PC-3 (cell line): ENCODE results near the gene TSSC4. TPM values are rescaled to one million over a fixed set of nuclear protein-coding genes. Genes with fewer than 3 reads are reported as not detected.

ENCODE experiments used
- ATAC-seq: fragments of 200-7000 bp; cut with Tn5 transposase; 2 replicates; pipeline ENCODE4 v1.9.1; 2020; ENCODE audit warnings: mild to moderate bottlenecking, moderate library complexity
- BruUV-seq: library from RNA; stranded (reverse); fragments of 400-500 nt; replicated peaks from 2 replicates; lab custom pipeline; 2021; lab: Mats Ljungman, UMichigan
- CTCF ChIA-PET: fragments of 300-600 bp; sonication (Branson Sonifier 250); formaldehyde crosslinking; loops from one replicate; lab custom pipeline; 2022; ENCODE audit warnings: antibody characterized with exemption; lab: Charles Lee
- POLR2A ChIA-PET: fragments of 300-600 bp; sonication (Branson Sonifier 250); formaldehyde crosslinking; loops from one replicate; lab custom pipeline; 2022; ENCODE audit warnings: antibody characterized with exemption; ENCODE audit not compliant: unreplicated experiment; lab: Charles Lee
- DNase-seq: peaks from one replicate; pipeline ENCODE4 v3.0.0-alpha.2; 2015
- H2AFZ ChIP-seq: fragments of 300-600 bp; sonication (generic); 2 replicates; pipeline ENCODE4 v1.6.0; 2016; ENCODE audit warnings: antibody characterized with exemption, low read length
- H3F3A ChIP-seq: fragments of 300-600 bp; sonication (generic); one replicate; pipeline ENCODE4 v1.6.0; 2017; ENCODE audit warnings: antibody characterized with exemption, low read length, control low read depth, mild to moderate bottlenecking; ENCODE audit not compliant: unreplicated experiment
- H3K27ac ChIP-seq: fragments of 300-600 bp; sonication (generic); 2 replicates; pipeline ENCODE4 v1.5.1; 2016; ENCODE audit warnings: mild to moderate bottlenecking, low read length
- H3K27me3 ChIP-seq: fragments of 300-600 bp; sonication (generic); 2 replicates; pipeline ENCODE4 v1.6.1; 2016; ENCODE audit warnings: low read length, mixed read lengths
- H3K36me3 ChIP-seq: fragments of 300-600 bp; sonication (generic); 2 replicates; pipeline ENCODE4 v1.6.1; 2016; ENCODE audit warnings: low read depth, mixed run types, low read length, mixed read lengths
- H3K4me1 ChIP-seq: fragments of 300-600 bp; sonication (generic); 2 replicates; pipeline ENCODE4 v1.5.1; 2016; ENCODE audit warnings: low read length; ENCODE audit not compliant: insufficient read depth
- H3K4me2 ChIP-seq: fragments of 300-600 bp; sonication (generic); 2 replicates; pipeline ENCODE4 v1.6.0; 2016; ENCODE audit warnings: low read length
- H3K4me3 ChIP-seq: fragments of 300-600 bp; sonication (generic); 2 replicates; pipeline ENCODE4 v1.5.1; 2016; ENCODE audit warnings: mild to moderate bottlenecking, low read length, mixed read lengths
- H3K79me2 ChIP-seq: fragments of 300-600 bp; sonication (generic); 2 replicates; pipeline ENCODE4 v1.6.1; 2017; ENCODE audit warnings: low read length, mixed read lengths
- H3K9ac ChIP-seq: fragments of 300-600 bp; sonication (generic); 2 replicates; pipeline ENCODE4 v1.6.0; 2016; ENCODE audit warnings: mild to moderate bottlenecking, low read length
- H3K9me2 ChIP-seq: fragments of 300-600 bp; sonication (generic); replicated peaks from 2 replicates; pipeline ENCODE4 v1.6.1; 2016; ENCODE audit warnings: mixed run types, low read length, mixed read lengths
- H3K9me3 ChIP-seq: fragments of 300-600 bp; sonication (generic); 2 replicates; pipeline ENCODE4 v1.6.1; 2016; ENCODE audit warnings: low read length, mixed read lengths
- H4K20me1 ChIP-seq: fragments of 300-600 bp; sonication (generic); 2 replicates; pipeline ENCODE4 v1.6.1; 2016; ENCODE audit warnings: low read length, mixed read lengths
- EZH2 ChIP-seq: fragments of 300-600 bp; sonication (generic); IDR thresholded peaks from one replicate; pipeline ENCODE4 v1.6.1; 2017; ENCODE audit warnings: antibody characterized with exemption, mild to moderate bottlenecking, low read length; ENCODE audit not compliant: unreplicated experiment
- EZH2phosphoT487 ChIP-seq: fragments of 300-600 bp; sonication (generic); IDR thresholded peaks from 2 replicates; pipeline ENCODE4 v1.6.1; 2018; ENCODE audit warnings: mild to moderate bottlenecking, antibody characterized with exemption, low read length, borderline replicate concordance
- intact Hi-C: fragments of 100-400 bp; cut with micrococcal nuclease; formaldehyde crosslinking; loops from 2 replicates; pipeline ENCODE4 v1.9.0; 2023
- total RNA-seq: library from RNA; depleted of rRNA; stranded (reverse); fragments of >200 nt; gene quantifications from 2 replicates; pipeline ENCODE4 v1.2.3, GENCODE V29; 2014
- TF ChIP-seq, protein P1 (sequence below): fragments of 300-600 bp; sonication (generic); conservative IDR thresholded peaks from 2 replicates; pipeline ENCODE4 v1.5.1; 2017; ENCODE audit warnings: antibody characterized with exemption, low read depth, mild to moderate bottlenecking, low read length

TSSC4 gene
- total RNA-seq, 1 experiment from 2014 or later = 88.3 TPM

DNA sequence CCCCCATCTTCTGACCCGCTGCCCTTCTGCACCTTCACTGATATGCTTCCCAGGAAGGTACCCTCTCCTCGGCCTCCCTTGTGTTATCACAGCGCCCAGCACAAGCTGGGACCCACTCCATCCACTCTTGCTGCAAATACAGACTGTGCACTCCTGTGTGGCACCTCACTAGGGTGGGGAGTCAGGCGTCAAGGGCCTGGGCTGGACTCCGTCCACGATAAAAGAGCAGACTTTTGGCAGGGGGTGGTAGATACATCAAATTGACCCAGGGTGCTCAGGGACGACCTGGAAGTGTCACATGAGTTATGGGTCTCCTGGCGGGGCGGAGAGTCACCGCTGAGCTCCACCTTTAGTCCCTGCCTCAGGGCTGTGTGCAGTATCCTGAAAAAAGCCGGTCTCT is 42.9 kb downstream of the TSSC4 start:
- ATAC-seq = no peak
- BruUV-seq = no TSS peak
- no peaks in the 10 kb centered on the region for H3K9me2 ChIP-seq
- no peak overlapping the region for H3K4me3 ChIP-seq
- no peak for DNase-seq
- H3F3A ChIP-seq = no peaks in the 10 kb centered on the region
- no peaks in the 10 kb centered on the region for H3K4me1 ChIP-seq
- intact Hi-C loops = no loop called here
- H3K36me3 ChIP-seq = no peaks in the 10 kb centered on the region
- no peaks in the 10 kb centered on the region for H4K20me1 ChIP-seq
- TF ChIP-seq, protein P1, sequence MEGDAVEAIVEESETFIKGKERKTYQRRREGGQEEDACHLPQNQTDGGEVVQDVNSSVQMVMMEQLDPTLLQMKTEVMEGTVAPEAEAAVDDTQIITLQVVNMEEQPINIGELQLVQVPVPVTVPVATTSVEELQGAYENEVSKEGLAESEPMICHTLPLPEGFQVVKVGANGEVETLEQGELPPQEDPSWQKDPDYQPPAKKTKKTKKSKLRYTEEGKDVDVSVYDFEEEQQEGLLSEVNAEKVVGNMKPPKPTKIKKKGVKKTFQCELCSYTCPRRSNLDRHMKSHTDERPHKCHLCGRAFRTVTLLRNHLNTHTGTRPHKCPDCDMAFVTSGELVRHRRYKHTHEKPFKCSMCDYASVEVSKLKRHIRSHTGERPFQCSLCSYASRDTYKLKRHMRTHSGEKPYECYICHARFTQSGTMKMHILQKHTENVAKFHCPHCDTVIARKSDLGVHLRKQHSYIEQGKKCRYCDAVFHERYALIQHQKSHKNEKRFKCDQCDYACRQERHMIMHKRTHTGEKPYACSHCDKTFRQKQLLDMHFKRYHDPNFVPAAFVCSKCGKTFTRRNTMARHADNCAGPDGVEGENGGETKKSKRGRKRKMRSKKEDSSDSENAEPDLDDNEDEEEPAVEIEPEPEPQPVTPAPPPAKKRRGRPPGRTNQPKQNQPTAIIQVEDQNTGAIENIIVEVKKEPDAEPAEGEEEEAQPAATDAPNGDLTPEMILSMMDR = no peak
- TF ChIP-seq EZH2phosphoT487 = no peak
- no peak for TF ChIP-seq EZH2
- H3K4me2 ChIP-seq = no peak overlapping the region
- CTCF ChIA-PET = no interaction called here
- POLR2A ChIA-PET = no interaction called here
- H3K27ac ChIP-seq = no peak overlapping the region
- H3K27me3 ChIP-seq = peaks cover 7% of the 10 kb centered on the region; the same call in 1 of the 2 replicates
- H3K9me3 ChIP-seq = no peaks in the 10 kb centered on the region
- no peak overlapping the region for H3K9ac ChIP-seq
- no peak overlapping the region for H2AFZ ChIP-seq
- no peaks in the 10 kb centered on the region for H3K79me2 ChIP-seq

DNA sequence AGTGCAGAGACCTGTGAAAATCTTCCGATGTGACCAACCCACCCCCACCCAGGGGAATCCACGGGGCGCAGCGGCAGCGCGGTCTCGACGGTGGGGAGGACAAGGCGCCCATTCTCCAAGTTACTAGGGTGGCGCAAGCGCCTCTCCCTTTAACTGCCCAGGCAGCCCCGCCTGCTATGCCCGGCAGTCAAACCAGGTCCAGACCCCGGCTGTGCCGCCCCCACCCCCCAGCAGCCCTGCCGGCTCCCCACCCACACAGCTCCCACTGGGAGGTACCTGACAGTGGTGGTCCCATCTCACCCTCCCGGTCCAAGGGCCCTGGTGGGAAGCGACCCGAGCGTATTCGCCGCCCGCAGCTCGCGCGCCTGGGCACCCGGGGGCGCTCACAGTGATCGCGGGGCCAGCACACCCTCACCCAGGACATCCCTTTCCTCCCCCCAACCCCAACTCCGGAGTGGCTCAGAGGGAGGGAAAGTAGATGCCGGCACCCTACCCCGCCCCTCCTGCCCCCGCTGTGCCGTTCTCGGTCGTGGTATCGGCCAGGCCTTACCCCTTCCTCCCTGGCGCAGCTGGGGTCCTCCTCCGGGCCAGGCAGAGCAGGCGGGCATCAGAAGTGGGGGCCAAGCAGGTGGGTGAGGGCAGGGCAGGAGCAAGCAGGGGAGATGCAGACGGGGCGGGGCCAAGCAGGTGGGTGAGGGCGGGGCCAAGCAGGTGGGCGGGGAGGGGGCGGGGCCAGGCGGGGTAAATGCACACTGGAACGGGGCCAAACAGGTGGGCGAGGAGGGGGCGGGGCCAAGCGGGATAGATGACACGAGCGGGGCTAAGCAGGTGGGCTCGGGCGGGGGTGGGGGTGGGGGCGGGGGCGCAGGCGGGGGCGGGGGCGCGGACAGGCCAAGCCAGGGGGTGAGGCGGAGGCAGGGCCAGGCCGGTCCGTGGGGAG is 43.6 kb downstream of the TSSC4 start, which contains the start of gene TRPM5:
Gene TRPM5, minus strand, starts transcription at position 634 of the 940 bp plus-strand sequence. CDS start 21,478 bp downstream, outside the sequence.
- H3F3A ChIP-seq = no peaks in the 10 kb centered on the region
- no TSS peak for BruUV-seq
- no peaks in the 10 kb centered on the region for H3K9me2 ChIP-seq
- H2AFZ ChIP-seq = no peak within 1 kb of the TSS
- TF ChIP-seq EZH2 (no peak), EZH2phosphoT487 (no peak)
- TF ChIP-seq, protein P1 = no peak
- H3K27ac ChIP-seq = no peak within 1 kb of the TSS
- H3K4me3 ChIP-seq = peak within 1 kb of the TSS; percentile 50; the same call in 1 of the 2 replicates
- H3K9me3 ChIP-seq = no peaks in the 10 kb centered on the region
- no peaks in the 10 kb centered on the region for H3K4me1 ChIP-seq
- H3K36me3 ChIP-seq = no peaks in the 10 kb centered on the region
- intact Hi-C loops = no loop called here
- ChIA-PET CTCF (no interaction called here), POLR2A (no interaction called here)
- DNase-seq (no peak), ATAC-seq (no peak)
- H3K4me2 ChIP-seq = peak within 1 kb of the TSS; percentile 69
- peaks cover 7% of the 10 kb centered on the region; the same call in 1 of the 2 replicates for H3K27me3 ChIP-seq
- H3K79me2 ChIP-seq = no peaks in the 10 kb centered on the region
- H4K20me1 ChIP-seq = no peaks in the 10 kb centered on the region
- H3K9ac ChIP-seq = no peak within 1 kb of the TSS
